ENCODE results near the gene GPR84. TPM values are rescaled to one million over a fixed set of nuclear protein-coding genes. Genes with fewer than 3 reads are reported as not detected.
A peak's percentile ranks its signal among the peaks of the same experiment; 100 is the strongest.

Gene GPR84
- total and polyA plus RNA-seq, 2 experiments from 2014 or later, result not detected

GRCh38 chr12:54358191-54358944 is 5.9 kb downstream of the GPR84 start (continued):
- TF ChIP-seq ZNF462 (CRISPR knock-in tag; IDR thresholded peaks at IDR 0.05), result no peak
- TF ChIP-seq ZNF114 (CRISPR knock-in tag; IDR thresholded peaks at IDR 0.05), result no peak
- TF ChIP-seq, protein P1, sequence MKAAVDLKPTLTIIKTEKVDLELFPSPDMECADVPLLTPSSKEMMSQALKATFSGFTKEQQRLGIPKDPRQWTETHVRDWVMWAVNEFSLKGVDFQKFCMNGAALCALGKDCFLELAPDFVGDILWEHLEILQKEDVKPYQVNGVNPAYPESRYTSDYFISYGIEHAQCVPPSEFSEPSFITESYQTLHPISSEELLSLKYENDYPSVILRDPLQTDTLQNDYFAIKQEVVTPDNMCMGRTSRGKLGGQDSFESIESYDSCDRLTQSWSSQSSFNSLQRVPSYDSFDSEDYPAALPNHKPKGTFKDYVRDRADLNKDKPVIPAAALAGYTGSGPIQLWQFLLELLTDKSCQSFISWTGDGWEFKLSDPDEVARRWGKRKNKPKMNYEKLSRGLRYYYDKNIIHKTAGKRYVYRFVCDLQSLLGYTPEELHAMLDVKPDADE (IDR thresholded peaks at IDR 0.05), result no peak
- no peak for TF ChIP-seq ZNF331 (CRISPR knock-in tag; IDR thresholded peaks at IDR 0.05; ENCODE audit: low read depth)

GRCh38 chr12:54357506-54358190 is 6.6 kb downstream of the GPR84 start:
- ATAC-seq (peak; percentile 2; the same call in 1 of the 3 replicates), DNase-seq (ENCODE audit: low spot score) (no peak)
- Histone ChIP-seq H3K27me3 (ENCODE audit: insufficient read depth) (no peaks in the 10 kb centered on the region), H2AFZ (no peak overlapping the region), H3K4me1 (ENCODE audit: insufficient read depth) (peaks cover 63% of the 10 kb centered on the region), H3K4me3 (peak overlapping the region; percentile 75), H3K27ac (ENCODE audit: low read depth) (peak overlapping the region; percentile 82), H3K4me2 (peak overlapping the region; percentile 95), H3K79me2 (replicated peaks; ENCODE audit: insufficient read depth) (no peaks in the 10 kb centered on the region; the same call in 1 of the 2 replicates), H4K20me1 (replicated peaks; ENCODE audit: insufficient read depth) (no peaks in the 10 kb centered on the region), H3K36me3 (ENCODE audit: insufficient read depth) (no peaks in the 10 kb centered on the region), H3K9me2 (ENCODE audit: insufficient read depth) (no peaks in the 10 kb centered on the region), H3F3A (replicated peaks; ENCODE audit: low read depth) (peaks cover 15% of the 10 kb centered on the region)
- peak overlapping the region; percentile 79; the same call in 1 of the 2 replicates for H3K27ac Mint-ChIP-seq
- no peaks in the 10 kb centered on the region; the same call in 2 of the 3 replicates for H3K9me3 Mint-ChIP-seq
- peaks cover 27% of the 10 kb centered on the region for H3K27me3 Mint-ChIP-seq (ENCODE audit: insufficient read depth, low read depth, poor library complexity)
- peak overlapping the region; percentile 42 for H3K4me3 Mint-ChIP-seq
- H3K4me1 Mint-ChIP-seq, result peaks cover 20% of the 10 kb centered on the region
- H3K36me3 Mint-ChIP-seq (ENCODE audit: low read depth), result no peaks in the 10 kb centered on the region; the same call in 2 of the 3 replicates
- no peak for TF ChIP-seq ZNF462 (CRISPR knock-in tag; IDR thresholded peaks at IDR 0.05)
